ENCODE measurements around the gene NFKBIE.

NFKBIE gene

GRCh38 chr6:44247338-44248302 lies 17.7 kb downstream of the NFKBIE start:
- TF ChIP-seq, protein P1, sequence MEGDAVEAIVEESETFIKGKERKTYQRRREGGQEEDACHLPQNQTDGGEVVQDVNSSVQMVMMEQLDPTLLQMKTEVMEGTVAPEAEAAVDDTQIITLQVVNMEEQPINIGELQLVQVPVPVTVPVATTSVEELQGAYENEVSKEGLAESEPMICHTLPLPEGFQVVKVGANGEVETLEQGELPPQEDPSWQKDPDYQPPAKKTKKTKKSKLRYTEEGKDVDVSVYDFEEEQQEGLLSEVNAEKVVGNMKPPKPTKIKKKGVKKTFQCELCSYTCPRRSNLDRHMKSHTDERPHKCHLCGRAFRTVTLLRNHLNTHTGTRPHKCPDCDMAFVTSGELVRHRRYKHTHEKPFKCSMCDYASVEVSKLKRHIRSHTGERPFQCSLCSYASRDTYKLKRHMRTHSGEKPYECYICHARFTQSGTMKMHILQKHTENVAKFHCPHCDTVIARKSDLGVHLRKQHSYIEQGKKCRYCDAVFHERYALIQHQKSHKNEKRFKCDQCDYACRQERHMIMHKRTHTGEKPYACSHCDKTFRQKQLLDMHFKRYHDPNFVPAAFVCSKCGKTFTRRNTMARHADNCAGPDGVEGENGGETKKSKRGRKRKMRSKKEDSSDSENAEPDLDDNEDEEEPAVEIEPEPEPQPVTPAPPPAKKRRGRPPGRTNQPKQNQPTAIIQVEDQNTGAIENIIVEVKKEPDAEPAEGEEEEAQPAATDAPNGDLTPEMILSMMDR (IDR thresholded peaks at IDR 0.05) = no peak

GRCh38 chr6:44246663-44247337 lies 18.6 kb downstream of the NFKBIE start, which contains the start of gene HSP90AB1:
HSP90AB1 (plus strand) TSS chr6:44247101; CDS start chr6:44248630, 1,529 bp downstream.
- TF ChIP-seq, protein P1 (IDR thresholded peaks at IDR 0.05) = no peak

DNA sequence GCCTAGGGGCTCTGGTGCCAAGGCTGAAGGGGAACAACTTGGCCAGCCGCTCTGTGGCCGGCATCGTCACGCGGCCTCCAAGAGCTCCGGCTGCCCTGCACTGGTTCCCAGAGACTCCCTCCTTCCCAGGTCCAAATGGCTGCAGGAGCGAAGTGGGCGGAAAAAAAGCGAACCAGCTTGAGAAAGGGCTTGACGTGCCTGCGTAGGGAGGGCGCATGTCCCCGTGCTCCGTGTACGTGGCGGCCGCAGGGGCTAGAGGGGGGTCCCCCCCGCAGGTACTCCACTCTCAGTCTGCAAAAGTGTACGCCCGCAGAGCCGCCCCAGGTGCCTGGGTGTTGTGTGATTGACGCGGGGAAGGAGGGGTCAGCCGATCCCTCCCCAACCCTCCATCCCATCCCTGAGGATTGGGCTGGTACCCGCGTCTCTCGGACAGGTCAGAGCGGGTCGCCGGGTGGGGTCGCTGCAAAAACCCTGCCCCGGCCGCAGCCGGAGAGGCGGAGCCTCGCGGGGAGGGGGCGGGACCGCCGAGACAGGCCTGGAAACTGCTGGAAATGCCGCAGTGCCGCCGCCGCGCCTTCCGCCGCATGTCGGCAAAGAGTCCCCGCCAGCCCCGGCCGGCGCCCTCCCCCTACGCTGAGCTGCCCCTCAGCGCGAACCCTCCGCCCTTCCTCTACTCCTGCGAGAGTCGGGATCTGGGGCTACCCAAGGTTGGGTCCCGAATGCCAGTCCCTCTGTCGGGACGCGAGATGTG lies 19.3 kb downstream of the NFKBIE start:
- TF ChIP-seq, protein P1 (IDR thresholded peaks at IDR 0.05) = peak; percentile 34; the same call in 1 of the 2 replicates

- TF ChIP-seq, protein P1 (IDR thresholded peaks at IDR 0.05) = no peak
Measured at GRCh38 chr6:44245391-44245911, 19.9 kb downstream of the NFKBIE start.

GRCh38 chr6:44243345-44243744 lies 22.0 kb downstream of the NFKBIE start:
- TF ChIP-seq, protein P1 (IDR thresholded peaks at IDR 0.05) = no peak

GRCh38 chr6:44238687-44239350 lies 26.5 kb downstream of the NFKBIE start:
- TF ChIP-seq, protein P1 (IDR thresholded peaks at IDR 0.05) = no peak

Measured in LNCAP (cell line).